Measurements from ENCODE around the gene ING2. TPM values are rescaled to one million over a fixed set of nuclear protein-coding genes. Genes with fewer than 3 reads are reported as not detected.

Gene ING2
- total RNA-seq, 2 experiments from 2014 or later, result 13.2 to 14.4 TPM

- peaks cover 39% of the 10 kb centered on the region for H3K4me1 Mint-ChIP-seq (ENCODE audit: low read depth)
- peak overlapping the region; percentile 91 for H3K4me3 Mint-ChIP-seq
- DNase-seq, result peak; percentile 98
- peak overlapping the region; percentile 93 for H3K27ac Mint-ChIP-seq
- CTCF ChIA-PET, result interaction anchor here (0.6 to 1.0 kb wide), 3 partner anchors 94 to 155 kb away, joined by 3 to 4 read pairs (median 3); partner anchors contain the start of genes RWDD4 and TRAPPC11
- no peaks in the 10 kb centered on the region for H3K27me3 Mint-ChIP-seq (ENCODE audit: low read depth)
- H3K36me3 Mint-ChIP-seq (ENCODE audit: low read depth), result peaks cover 3% of the 10 kb centered on the region
- intact Hi-C loops (cut with micrococcal nuclease), result loop anchor here (1.0 to 10.0 kb wide), 14 partner anchors 60 to 1891 kb away; partner anchors contain the start of genes ACSL1, ANKRD37, CASP3 and CDKN2AIP
- H3K9me3 Mint-ChIP-seq, result no peaks in the 10 kb centered on the region
Observed at GRCh38 chr4:183504064-183504929, 561 bp upstream of the ING2 start.

GRCh38 chr4:183505611-183506388, 942 bp downstream of the ING2 start:
- no peaks in the 10 kb centered on the region for H3K9me3 Mint-ChIP-seq
- peak overlapping the region; percentile 91 for H3K4me3 Mint-ChIP-seq
- peak overlapping the region; percentile 93 for H3K27ac Mint-ChIP-seq
- CTCF ChIA-PET, result no interaction called here
- H3K27me3 Mint-ChIP-seq (ENCODE audit: low read depth), result no peaks in the 10 kb centered on the region
- H3K36me3 Mint-ChIP-seq (ENCODE audit: low read depth), result peaks cover 9% of the 10 kb centered on the region
- intact Hi-C loops (cut with micrococcal nuclease), result loop anchor here (2.0 to 10.0 kb wide), 12 partner anchors 163 to 1889 kb away; partner anchors contain the start of genes ACSL1, ANKRD37, CASP3 and CFAP97
- peaks cover 37% of the 10 kb centered on the region for H3K4me1 Mint-ChIP-seq (ENCODE audit: low read depth)
- DNase-seq, result peak; percentile 83

- CTCF ChIA-PET, result no interaction called here
- H3K9me3 Mint-ChIP-seq, result no peaks in the 10 kb centered on the region
- H3K4me3 Mint-ChIP-seq, result peak overlapping the region; percentile 91
- peaks cover 35% of the 10 kb centered on the region for H3K4me1 Mint-ChIP-seq (ENCODE audit: low read depth)
- intact Hi-C loops (cut with micrococcal nuclease), result loop anchor here (5.0 to 10.0 kb wide), 8 partner anchors 164 to 1888 kb away; partner anchors contain the start of genes ACSL1, ANKRD37, CFAP97 and IRF2
- no peak for DNase-seq
- peaks cover 13% of the 10 kb centered on the region for H3K36me3 Mint-ChIP-seq (ENCODE audit: low read depth)
- H3K27ac Mint-ChIP-seq, result peak overlapping the region; percentile 93
- no peaks in the 10 kb centered on the region for H3K27me3 Mint-ChIP-seq (ENCODE audit: low read depth)
Observed at GRCh38 chr4:183506389-183506735, 1.5 kb downstream of the ING2 start.

GRCh38 chr4:183507925-183508696, 3.3 kb downstream of the ING2 start:
- no peaks in the 10 kb centered on the region for H3K27me3 Mint-ChIP-seq (ENCODE audit: low read depth)
- H3K36me3 Mint-ChIP-seq (ENCODE audit: low read depth), result peaks cover 14% of the 10 kb centered on the region
- H3K4me1 Mint-ChIP-seq (ENCODE audit: low read depth), result peaks cover 22% of the 10 kb centered on the region
- no peak overlapping the region for H3K4me3 Mint-ChIP-seq
- CTCF ChIA-PET, result no interaction called here
- no peak overlapping the region for H3K27ac Mint-ChIP-seq
- intact Hi-C loops (cut with micrococcal nuclease), result loop anchor here (5.0 to 10.0 kb wide), 8 partner anchors 166 to 1887 kb away; partner anchors contain the start of genes ACSL1, ANKRD37, CFAP97 and IRF2
- no peaks in the 10 kb centered on the region for H3K9me3 Mint-ChIP-seq
- DNase-seq, result no peak

GRCh38 chr4:183508697-183509335, 4.0 kb downstream of the ING2 start:
- no peak overlapping the region for H3K27ac Mint-ChIP-seq
- peaks cover 14% of the 10 kb centered on the region for H3K36me3 Mint-ChIP-seq (ENCODE audit: low read depth)
- CTCF ChIA-PET, result no interaction called here
- no peak overlapping the region for H3K4me3 Mint-ChIP-seq
- H3K27me3 Mint-ChIP-seq (ENCODE audit: low read depth), result no peaks in the 10 kb centered on the region
- intact Hi-C loops (cut with micrococcal nuclease), result loop anchor here (5.0 to 10.0 kb wide), 8 partner anchors 167 to 1886 kb away; partner anchors contain the start of genes ACSL1, ANKRD37, CFAP97 and IRF2
- DNase-seq, result no peak
- H3K9me3 Mint-ChIP-seq, result no peaks in the 10 kb centered on the region
- H3K4me1 Mint-ChIP-seq (ENCODE audit: low read depth), result peaks cover 20% of the 10 kb centered on the region

GRCh38 chr4:183515411-183515810, 10.6 kb downstream of the ING2 start:
- Mint-ChIP-seq H3K4me1 (ENCODE audit: low read depth) (peaks cover 2% of the 10 kb centered on the region), H3K27ac (no peak overlapping the region), H3K36me3 (ENCODE audit: low read depth) (peaks cover 8% of the 10 kb centered on the region), H3K27me3 (ENCODE audit: low read depth) (no peaks in the 10 kb centered on the region), H3K9me3 (no peaks in the 10 kb centered on the region), H3K4me3 (no peak overlapping the region)
- CTCF ChIA-PET, result no interaction called here
- intact Hi-C loops (cut with micrococcal nuclease), result no loop called here
- DNase-seq, result no peak

- Mint-ChIP-seq H3K9me3 (no peaks in the 10 kb centered on the region), H3K36me3 (ENCODE audit: low read depth) (no peaks in the 10 kb centered on the region), H3K27ac (no peak overlapping the region), H3K4me1 (ENCODE audit: low read depth) (no peaks in the 10 kb centered on the region), H3K27me3 (ENCODE audit: low read depth) (no peaks in the 10 kb centered on the region), H3K4me3 (no peak overlapping the region)
- CTCF ChIA-PET, result no interaction called here
- DNase-seq, result no peak
- intact Hi-C loops (cut with micrococcal nuclease), result no loop called here
Observed at GRCh38 chr4:183517194-183517593, 12.3 kb downstream of the ING2 start.

GRCh38 chr4:183517781-183518180, 12.9 kb downstream of the ING2 start:
- no peak for DNase-seq
- Mint-ChIP-seq H3K4me1 (ENCODE audit: low read depth) (no peaks in the 10 kb centered on the region), H3K27ac (no peak overlapping the region), H3K36me3 (ENCODE audit: low read depth) (no peaks in the 10 kb centered on the region), H3K4me3 (no peak overlapping the region), H3K27me3 (ENCODE audit: low read depth) (no peaks in the 10 kb centered on the region), H3K9me3 (no peaks in the 10 kb centered on the region)
- CTCF ChIA-PET, result no interaction called here
- intact Hi-C loops (cut with micrococcal nuclease), result no loop called here

GRCh38 chr4:183522821-183523220, 18.0 kb downstream of the ING2 start:
- DNase-seq, result no peak
- Mint-ChIP-seq H3K36me3 (ENCODE audit: low read depth) (no peaks in the 10 kb centered on the region), H3K9me3 (no peaks in the 10 kb centered on the region), H3K4me1 (ENCODE audit: low read depth) (no peaks in the 10 kb centered on the region), H3K27me3 (ENCODE audit: low read depth) (peaks cover 2% of the 10 kb centered on the region), H3K4me3 (no peak overlapping the region), H3K27ac (no peak overlapping the region)
- CTCF ChIA-PET, result no interaction called here
- intact Hi-C loops (cut with micrococcal nuclease), result no loop called here

- H3K4me1 Mint-ChIP-seq (ENCODE audit: low read depth), result no peaks in the 10 kb centered on the region
- CTCF ChIA-PET, result no interaction called here
- DNase-seq, result no peak
- no peak overlapping the region for H3K4me3 Mint-ChIP-seq
- H3K36me3 Mint-ChIP-seq (ENCODE audit: low read depth), result no peaks in the 10 kb centered on the region
- no peaks in the 10 kb centered on the region for H3K9me3 Mint-ChIP-seq
- intact Hi-C loops (cut with micrococcal nuclease), result no loop called here
- H3K27me3 Mint-ChIP-seq (ENCODE audit: low read depth), result peaks cover 8% of the 10 kb centered on the region
- H3K27ac Mint-ChIP-seq, result no peak overlapping the region
Observed at GRCh38 chr4:183527326-183527725, 22.5 kb downstream of the ING2 start.

GRCh38 chr4:183532821-183533220, 28.0 kb downstream of the ING2 start:
- no peak overlapping the region for H3K4me3 Mint-ChIP-seq
- DNase-seq, result no peak
- CTCF ChIA-PET, result interaction anchor here (0.6 kb wide), 1 partner anchor 77 kb away, joined by 3 read pairs; no protein-coding TSS in a partner anchor
- H3K27ac Mint-ChIP-seq, result no peak overlapping the region
- no peaks in the 10 kb centered on the region for H3K4me1 Mint-ChIP-seq (ENCODE audit: low read depth)
- no peaks in the 10 kb centered on the region for H3K9me3 Mint-ChIP-seq
- intact Hi-C loops (cut with micrococcal nuclease), result no loop called here
- H3K27me3 Mint-ChIP-seq (ENCODE audit: low read depth), result peaks cover 9% of the 10 kb centered on the region
- no peaks in the 10 kb centered on the region for H3K36me3 Mint-ChIP-seq (ENCODE audit: low read depth)

Data from activated naive CD4-positive, alpha-beta T cell treated with anti-CD3 and anti-CD28 coated beads for 36 hours (primary cell).